ENCODE results near the gene NPHS2.

NPHS2 gene

DNA sequence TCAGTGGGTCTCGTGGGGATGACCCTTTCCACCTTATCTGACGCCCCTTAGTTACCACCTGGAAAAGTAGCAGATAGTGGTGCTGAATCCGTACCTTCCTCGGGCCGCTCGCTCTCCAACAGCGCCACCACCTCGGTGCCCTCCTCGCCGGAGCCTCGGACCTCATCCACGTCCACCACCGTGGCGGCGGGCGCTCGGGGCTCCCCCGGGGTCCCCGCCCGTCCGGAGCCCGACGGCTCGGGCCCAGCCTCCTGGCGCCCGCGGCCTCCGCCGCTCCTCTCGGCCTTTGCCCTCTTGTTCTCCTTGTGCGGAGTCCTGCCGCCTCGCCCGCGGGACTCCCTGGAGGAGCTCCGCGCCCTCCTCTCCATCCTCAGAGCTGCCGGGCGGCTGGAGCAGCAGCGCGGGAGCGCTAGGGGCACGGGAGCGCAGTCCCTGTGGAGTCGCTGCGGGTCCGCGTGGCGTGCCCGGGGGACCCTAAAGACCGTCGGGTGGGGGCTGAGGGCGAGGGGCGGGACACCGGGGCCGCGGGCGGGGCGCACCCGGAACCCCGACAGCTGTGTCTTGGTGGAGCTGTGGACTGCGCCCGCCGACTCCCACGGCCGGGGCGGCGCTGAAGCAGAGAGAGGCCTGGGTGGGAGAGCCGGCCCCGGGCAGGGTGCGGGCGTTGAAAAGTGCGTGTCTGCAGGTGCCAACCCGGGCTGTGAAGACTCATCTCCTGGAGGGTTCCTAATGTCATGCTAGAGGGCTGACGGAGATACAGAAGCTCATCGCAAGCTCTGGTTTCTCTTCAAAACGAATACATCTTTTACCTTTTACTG is at the start of gene NPHS2:
Gene NPHS2, minus strand, starts transcription at position 452 of the 818 bp plus-strand sequence. Its CDS starts 84 bp downstream, at position 368.
- DNase-seq, result no peak

DNA sequence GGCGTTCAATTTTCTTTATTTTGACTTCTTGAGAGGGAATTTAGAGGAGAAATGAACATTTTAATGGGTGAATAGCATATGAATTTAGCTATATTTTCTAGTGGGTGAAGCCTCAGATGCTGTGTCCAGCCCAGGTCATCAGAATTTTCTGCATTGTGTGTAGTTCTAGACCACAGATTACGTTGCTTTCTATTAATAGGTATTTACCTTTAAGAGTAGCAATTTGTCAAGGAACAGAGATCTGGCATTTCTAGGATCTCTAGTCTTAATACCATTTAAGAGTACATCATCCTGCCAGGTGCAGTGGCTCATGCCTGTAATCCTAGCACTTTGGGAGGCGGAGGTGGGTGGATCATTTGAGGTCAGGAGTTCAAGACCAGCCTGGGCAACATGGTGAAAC is 36.6 kb upstream of the NPHS2 start:
- DNase-seq, result no peak

DNA sequence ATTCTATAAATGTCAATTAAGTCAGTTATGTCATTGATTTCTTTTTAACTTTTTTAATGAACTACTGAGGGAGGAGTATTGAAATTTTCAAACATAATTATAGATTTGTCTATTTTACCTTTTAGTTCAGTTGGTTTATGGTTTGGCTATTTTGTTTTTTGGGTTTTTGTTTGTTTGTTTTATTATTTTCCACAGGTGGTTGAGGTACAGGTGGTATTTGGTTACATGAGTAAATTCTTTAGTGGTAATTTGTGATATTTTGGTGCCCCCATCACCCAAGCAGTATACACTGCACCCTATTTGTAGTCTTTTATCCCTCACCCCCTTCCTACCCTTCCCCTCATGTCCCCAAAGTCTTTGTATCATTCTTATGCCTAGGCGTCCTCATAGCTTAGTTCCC is 25.3 kb upstream of the NPHS2 start:
- DNase-seq, result no peak

DNA sequence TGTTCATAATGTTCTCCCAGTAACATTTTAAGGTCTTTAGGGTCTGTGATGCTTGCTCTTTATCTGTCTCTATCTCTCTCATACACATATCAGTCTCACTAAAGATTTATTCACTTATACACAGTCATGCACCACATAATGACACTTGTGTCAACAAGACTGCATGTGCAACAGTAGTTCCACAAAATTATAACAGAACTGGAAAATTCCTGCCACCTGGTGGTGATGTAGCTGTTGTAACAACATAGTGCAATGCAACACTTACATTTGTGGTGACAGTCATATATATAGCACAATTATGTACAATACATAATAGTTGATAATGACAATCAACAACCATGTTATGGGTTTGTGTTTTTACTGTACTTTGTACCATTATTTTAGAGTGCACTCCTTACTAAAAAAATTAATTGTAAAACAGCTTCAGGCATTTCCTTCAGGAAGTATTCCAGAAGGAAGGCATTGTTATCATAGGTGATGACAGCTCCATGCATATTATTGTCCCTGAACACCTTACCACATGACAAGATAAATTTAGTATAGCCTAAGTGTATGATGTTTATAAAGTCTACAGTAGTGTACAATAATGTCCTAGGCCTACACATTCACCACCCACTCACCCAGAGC is 24.0 kb upstream of the NPHS2 start:
- DNase-seq, result peak in 1 of 51 donors; percentile 10

- no peak for DNase-seq
Measured at GRCh38 chr1:179598631-179599030, 22.9 kb upstream of the NPHS2 start.

- DNase-seq, result peak in 2 of 51 donors; percentile 6 to 11
Measured at GRCh38 chr1:179591592-179592580, 16.1 kb upstream of the NPHS2 start, which contains the start of gene TDRD5. Gene TDRD5, plus strand, starts transcription at chr1:179591832. Its CDS starts 784 bp downstream, at chr1:179592616.

DNA sequence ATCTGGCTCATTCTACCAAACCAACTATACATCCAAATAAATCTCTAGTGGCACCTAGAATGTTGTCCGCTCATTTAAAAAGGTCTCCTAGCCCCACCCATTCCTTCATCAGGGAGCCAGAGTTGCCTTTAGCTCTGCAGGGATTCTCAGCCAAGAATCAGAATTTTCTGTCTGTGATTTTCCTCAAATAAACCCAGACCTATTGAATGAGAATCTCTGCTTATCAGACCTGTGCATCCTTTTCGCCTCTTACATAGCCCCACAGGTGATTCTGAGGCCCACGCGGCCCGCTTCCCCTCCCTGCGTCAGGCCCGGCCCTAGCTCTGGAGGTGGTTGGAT is 15.5 kb upstream of the NPHS2 start:
- DNase-seq, result no peak

DNA sequence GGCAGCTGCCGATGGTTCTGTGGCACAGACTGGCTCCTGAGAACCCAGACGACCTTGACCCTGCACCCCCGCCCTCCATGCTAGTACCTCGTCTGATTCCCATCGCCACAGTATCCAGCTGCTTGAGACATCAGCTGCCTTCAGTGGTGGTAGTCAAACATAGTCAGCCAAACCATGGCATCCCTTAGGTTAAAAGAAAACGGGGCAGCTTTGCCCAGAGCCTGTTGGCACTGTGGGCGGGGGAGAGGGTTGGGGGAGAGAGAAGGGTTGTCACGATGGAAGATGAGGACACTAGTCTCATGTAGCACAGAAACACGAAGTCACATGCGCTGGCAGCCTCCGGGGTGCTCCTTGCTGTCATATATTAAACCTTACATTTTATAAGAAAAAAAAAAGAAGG is 14.9 kb upstream of the NPHS2 start:
- DNase-seq, result no peak

GRCh38 chr1:179589509-179589908 is 13.8 kb upstream of the NPHS2 start:
- no peak for DNase-seq

DNA sequence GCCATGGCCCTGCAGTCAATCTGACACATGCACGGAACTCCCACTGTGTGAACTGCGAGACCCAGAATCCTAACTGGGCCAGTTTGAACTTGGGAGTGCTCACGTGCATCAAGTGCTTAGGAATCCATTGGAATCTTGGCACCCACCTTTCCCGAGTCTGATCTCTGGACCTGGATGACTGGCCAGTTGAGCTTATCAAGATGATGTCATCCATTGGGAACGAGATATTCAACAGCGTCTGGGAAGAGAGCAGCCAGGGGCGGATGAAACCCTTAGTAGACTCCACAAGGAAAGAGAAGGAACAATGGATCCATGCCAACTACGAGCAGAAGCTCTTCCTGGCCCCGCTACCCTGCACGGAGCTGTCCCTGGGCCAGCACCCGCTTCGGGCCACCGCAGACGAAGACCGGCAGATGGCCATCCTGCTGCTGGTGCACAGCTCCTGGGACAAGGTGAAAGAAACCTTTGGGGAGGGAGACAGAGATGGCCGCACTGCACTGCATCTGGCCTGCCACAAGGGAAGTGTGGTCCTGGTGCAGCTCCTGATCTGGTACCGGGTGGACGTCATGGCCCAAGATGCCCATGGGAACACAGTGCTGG is 12.8 kb upstream of the NPHS2 start:
- DNase-seq, result no peak

- DNase-seq, result no peak
Measured at GRCh38 chr1:179587336-179587735, 11.6 kb upstream of the NPHS2 start.

GRCh38 chr1:179586107-179586823 is 10.5 kb upstream of the NPHS2 start:
- DNase-seq, result peak in 37 of 51 donors; percentile 1 to 79 (median 54)

DNA sequence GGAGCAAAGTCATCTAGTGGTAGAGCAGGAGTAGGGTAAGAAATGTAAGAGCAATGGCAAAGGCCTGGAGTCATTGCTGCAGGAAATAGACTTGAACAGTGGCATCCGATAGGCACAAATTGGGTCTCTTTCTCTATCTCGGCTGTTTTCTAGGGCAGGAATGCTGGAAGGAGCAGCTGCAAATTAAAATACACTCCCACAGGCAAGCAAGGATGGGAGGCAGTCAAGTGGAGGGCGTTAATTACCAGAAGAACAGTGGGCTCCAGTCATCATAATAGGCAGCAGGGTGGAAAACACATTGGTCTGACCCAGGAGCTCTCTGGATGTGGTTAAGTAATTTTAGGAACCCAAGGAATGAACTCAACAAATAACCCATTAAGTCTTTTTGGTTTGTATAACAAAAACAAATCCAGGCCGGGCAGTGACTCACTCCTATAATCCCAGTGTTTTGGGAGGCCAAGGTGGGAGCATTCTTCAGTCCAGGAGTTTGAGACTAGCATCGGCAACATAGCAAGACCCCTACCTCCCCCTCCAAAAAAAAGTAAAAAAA is 8.1 kb upstream of the NPHS2 start:
- DNase-seq, result no peak

GRCh38 chr1:179576509-179576908 is 761 bp upstream of the NPHS2 start:
- no peak for DNase-seq

DNA sequence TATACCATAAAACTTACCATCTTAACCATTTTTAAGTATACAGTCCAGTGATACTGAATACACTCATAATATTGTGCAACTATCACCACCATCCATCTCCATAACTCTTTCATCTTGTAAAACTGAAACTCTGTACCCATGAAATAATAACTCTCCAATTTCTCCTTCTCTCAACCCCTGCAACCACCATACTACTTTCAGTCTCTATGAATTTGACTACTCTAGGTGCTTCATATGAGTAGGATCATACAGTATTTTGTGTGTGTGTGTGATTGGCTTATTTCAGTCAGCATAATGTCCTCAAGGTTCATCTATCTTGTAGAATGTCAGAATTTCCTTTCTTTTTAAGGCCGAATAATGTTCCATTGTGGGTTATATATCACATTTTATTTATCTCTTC is 17.7 kb downstream of the NPHS2 start:
- no peak for DNase-seq

- DNase-seq, result no peak
Measured at GRCh38 chr1:179554427-179554826, 21.3 kb downstream of the NPHS2 start.

DNA sequence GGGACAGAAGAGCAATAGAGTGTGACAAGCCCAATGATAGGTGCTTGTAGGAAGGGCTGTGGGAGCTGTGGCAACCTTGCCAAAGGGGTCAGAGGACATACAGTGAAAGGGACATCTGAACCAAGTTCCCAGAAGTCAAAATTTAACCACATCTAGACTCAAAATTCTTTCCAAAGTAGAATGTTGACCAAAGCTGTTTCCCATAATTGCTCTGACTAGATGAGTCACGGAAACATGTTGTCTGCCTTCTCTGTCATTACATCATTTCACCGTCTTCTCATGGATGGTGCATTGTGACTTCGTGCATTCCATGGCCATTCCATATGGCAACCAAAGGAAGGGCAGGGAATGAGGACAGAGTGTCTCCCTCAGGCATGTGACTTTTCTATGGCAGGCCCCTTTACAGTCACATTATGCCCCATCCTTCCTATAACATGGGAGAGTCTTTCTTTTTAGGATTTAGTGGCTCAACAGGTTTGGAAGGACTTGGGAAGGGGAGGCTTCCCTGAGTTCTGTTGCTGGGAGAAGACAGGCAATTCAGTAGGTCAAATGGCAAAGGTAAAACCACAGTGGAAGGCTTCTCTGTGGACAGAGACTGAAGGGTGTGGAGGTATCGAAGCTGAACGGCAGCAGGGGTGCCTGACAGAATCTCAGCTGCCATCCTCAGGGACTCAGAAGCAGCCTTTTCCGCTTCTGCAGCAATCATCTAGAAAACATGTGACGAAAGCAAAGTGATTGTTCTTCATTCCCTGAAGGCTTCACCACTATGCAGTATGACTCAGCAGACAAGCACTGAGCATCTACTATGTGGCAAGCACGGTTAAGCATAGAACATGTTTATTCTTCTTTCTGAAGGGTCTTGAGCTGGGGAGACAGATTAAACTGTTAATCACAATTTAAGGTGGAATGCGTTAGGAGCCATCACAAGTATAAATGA is 24.7 kb downstream of the NPHS2 start:
- DNase-seq, result no peak

- no peak for DNase-seq
Measured at GRCh38 chr1:179549368-179549700, 26.4 kb downstream of the NPHS2 start.

DNA sequence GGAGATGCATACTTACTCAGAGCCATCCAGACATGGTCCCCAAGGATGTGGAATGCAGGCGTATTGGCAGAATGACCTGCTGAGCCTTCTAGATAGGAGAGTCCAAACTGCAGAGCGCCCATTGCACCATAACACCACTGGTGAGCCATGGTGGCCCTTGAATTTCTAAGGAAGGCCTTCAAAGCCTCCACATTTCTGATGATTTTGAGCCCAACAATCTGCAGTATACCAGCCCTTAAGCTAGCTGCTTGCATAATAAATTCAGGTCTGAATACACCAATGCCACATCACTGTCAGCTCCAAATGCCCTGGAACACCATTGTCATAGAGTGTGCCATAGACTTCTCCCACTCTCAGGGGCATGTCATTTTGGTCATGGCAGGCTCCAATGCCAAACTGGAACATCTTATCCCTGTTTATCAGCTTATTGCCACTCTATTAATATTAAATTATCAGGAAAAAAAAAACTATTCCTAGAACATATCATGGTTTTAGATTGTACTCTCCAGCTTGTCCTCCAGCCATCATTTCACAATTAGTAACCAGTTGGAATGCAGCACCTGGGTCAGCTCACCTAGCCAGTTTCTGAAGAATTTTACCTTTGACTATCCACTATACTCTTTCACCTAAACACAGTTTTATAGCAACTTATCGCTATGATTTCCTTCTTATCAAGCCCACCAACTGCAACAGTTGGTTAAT is 26.9 kb downstream of the NPHS2 start:
- DNase-seq, result no peak

All from hypothalamus (tissue), 51 donors.